Heart left ventricle (tissue), 16 donors: ENCODE results near the gene SPNS3. TPM values are rescaled to one million over a fixed set of nuclear protein-coding genes. Genes with fewer than 3 reads are reported as not detected.

Source experiments
- ATAC-seq, 4 donors: fragments of 200-7000 bp; cut with Tn5 transposase; one replicate each; pipeline ENCODE4 v1.9.1; 2020 to 2022; ENCODE audit warnings: moderate library complexity in 4 of 4, mild to moderate bottlenecking in 3 of 4, moderate number of reproducible peaks in 1 of 4
- DNase-seq, 5 donors: peaks; one replicate each; pipeline ENCODE4 v3.0.0-alpha.2; 2020
- H3K27ac ChIP-seq, 12 donors: fragments of 200-600 bp; sonication (generic) in 4 of 12; one replicate each; pipeline versions ENCODE4 v1.5.0 to v1.8.0; 2016 to 2022; ENCODE audit warnings: mild to moderate bottlenecking in 2 of 12
- H3K27me3 ChIP-seq, 9 donors: fragments of 200-600 bp; sonication (generic) in 2 of 9; one replicate each; pipeline versions ENCODE4 v1.5.1 to v1.8.0; 2016 to 2022; ENCODE audit warnings: mild to moderate bottlenecking in 3 of 9
- H3K36me3 ChIP-seq, 9 donors: fragments of 200-600 bp; sonication (generic) in 2 of 9; one replicate each; pipeline versions ENCODE4 v1.5.0 to v1.8.0; 2018 to 2022; ENCODE audit warnings: mild to moderate bottlenecking in 2 of 9
- H3K4me1 ChIP-seq, 12 donors: fragments of 200-600 bp; sonication (generic) in 4 of 12; one replicate each; pipeline versions ENCODE4 v1.5.0 to v1.8.0; 2016 to 2022; ENCODE audit warnings: mild to moderate bottlenecking in 3 of 12
- H3K4me3 ChIP-seq, 12 donors: fragments of 200-600 bp; sonication (generic) in 4 of 12; one replicate each; pipeline versions ENCODE4 v1.5.0 to v1.8.0; 2017 to 2022; ENCODE audit warnings: mild to moderate bottlenecking in 9 of 12, moderate library complexity in 4 of 12
- H3K9me3 ChIP-seq, 12 donors: fragments of 200-600 bp; sonication (generic) in 4 of 12; one replicate each; pipeline versions ENCODE4 v1.5.0 to v1.8.0; 2016 to 2022; ENCODE audit warnings: mild to moderate bottlenecking in 1 of 12
- CTCF ChIP-seq, 12 donors: fragments of 200-600 bp; sonication (generic) in 4 of 12; IDR thresholded peaks; one replicate each; pipeline versions ENCODE4 v1.5.0 to v1.8.0; 2018 to 2022; ENCODE audit warnings: antibody characterized with exemption in 12 of 12, mild to moderate bottlenecking in 5 of 12
- POLR2A ChIP-seq, 2 donors: fragments of 450-650 bp; IDR thresholded peaks; one replicate each; pipeline ENCODE4 v1.6.1; 2017; ENCODE audit warnings: antibody characterized with exemption in 2 of 2, mild to moderate bottlenecking in 2 of 2, moderate library complexity in 2 of 2
- WGBS, 4 donors: extraction: QIAGEN DNeasy Blood & Tissue Kit in 2 of 4; methylation state at CpG; one replicate each; pipeline versions ENCODE4 v1.1.5 to v1.1.7; 2013 to 2018; 5-methylcytosine and 5-hydroxymethylcytosine counted together
- intact Hi-C, 10 donors: fragments of 100-400 bp; cut with DNase I; formaldehyde crosslinking; loops; one replicate each; pipeline versions ENCODE4 v1.11.1 to v1.14.2; 2022
- polyA plus RNA-seq, 2 donors: library from polyadenylated mRNA; stranded (reverse); fragments of 200-250 nt; gene quantifications; one replicate each; pipeline ENCODE4 v1.2.3, GENCODE V29; 2013
- total RNA-seq, 9 donors: library from RNA; depleted of rRNA in 2 of 9; stranded (reverse); fragments of >200 nt in 2 of 9; fragmentation: NEBNext Ultra II Directional in 3 of 9; extraction: Animal tissue kit (Norgen Biotek cat#: 25700) in 3 of 9; gene quantifications; one replicate each; pipeline versions ENCODE4 v1.1.0 to v1.2.4, GENCODE V29; 2016 to 2023
- donor health status: ischemic (EF 13 %, LVEDD 7.1; RV severe dilation, severe dysfunction).
- donor health status: healthy with polysubstance abuse.
- donor health status: DM: no; HTN: yes; CAD: no.
- donor health status: DM: no; HTN: no; CAD: no.
- donor health status: ischemic (EF 25% LVEDD 6.9; RV normal size, moderate dysfunction).
- donor health status: ischemic (EF 25% LVEDD 5.7; RV mildly dilated, moderate dysfunction).
- donor health status: healthy.
- donor health status: DM: yes; HTN: yes; CAD: no.
- donor health status: ischemic (EF 35%, LVEDD 5.7; RV mildly dilated, moderate dysfunction).
- donor health status: nonischemic (EF 11% LVEDD 7.7; RV severe dilation, severe dysfunction).
- donor health status: DM: yes; HTN: yes; CAD: no.
- donor health status: PGD.
- donor health status: ischemic (EF 29% LVEDD 5.4; RV normal size, mild dysfunction).
- donor health status: nonischemic (EF 23%, LVEDD 6.1; RV moderate dilation, normal function).

The SPNS3 gene
- total and polyA plus RNA-seq, 11 donors, result 0.23 to 1.9 (median 1.1) TPM; not detected in 3

DNA sequence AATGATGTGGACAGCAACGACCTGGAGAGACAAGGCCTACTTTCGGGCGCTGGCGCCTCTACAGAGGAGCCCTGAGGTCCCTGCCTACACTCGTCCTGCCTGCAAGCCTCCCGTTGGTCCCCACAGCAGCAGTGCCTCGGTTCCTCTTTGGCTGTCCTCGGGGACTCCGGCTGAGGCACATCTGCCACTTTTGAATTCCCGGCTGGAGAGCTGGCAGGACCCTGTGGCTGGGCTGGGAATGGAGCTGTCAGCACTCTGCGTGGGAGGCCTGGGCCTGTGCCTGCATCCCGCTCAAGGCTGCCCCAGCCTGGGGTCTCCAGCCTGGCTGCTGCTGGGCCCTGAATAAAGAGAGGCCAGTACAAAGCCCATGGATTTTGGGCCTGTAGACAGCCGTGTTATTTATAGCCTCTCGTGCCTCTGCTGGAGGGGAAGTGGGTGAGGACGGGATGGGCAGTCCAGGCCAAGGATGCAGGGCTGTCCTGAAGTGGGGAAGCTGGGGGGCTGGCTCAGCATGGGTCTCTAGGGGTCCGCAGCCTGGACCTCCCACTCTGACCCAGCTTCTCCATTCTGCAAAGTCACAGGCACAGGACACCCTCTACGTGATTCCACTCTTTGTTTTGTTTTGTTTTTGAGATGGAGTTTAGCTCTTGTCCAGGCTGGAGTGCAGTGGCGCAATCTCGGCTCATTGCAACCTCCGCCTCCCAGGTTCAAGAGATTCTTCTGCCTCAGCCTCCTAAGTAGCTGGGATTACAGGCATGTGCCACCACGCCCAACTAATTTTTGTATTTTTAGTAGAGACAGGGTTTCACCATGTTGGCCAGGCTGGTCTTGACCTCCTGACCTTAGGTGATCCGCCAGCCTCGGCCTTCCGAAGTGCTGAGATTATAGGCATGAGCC is 54.3 kb downstream of the SPNS3 start:
- Histone ChIP-seq H3K27me3 (no peaks in the 10 kb centered on the region), H3K27ac (no peak overlapping the region), H3K4me1 (peaks cover 0 to 25% (median 2%) of the 10 kb centered on the region in 12 donors), H3K36me3 (no peaks in the 10 kb centered on the region), H3K9me3 (no peaks in the 10 kb centered on the region), H3K4me3 (no peak overlapping the region)
- WGBS, 4 donors, result 65 to 76% (median 68%) methylated on average over 17 to 24 of the region's 24 CpGs
- intact Hi-C loops, result no loop called here
- TF ChIP-seq CTCF (IDR thresholded peaks at IDR 0.05) (no peak), POLR2A (IDR thresholded peaks at IDR 0.05) (no peak)
- DNase-seq (no peak), ATAC-seq (peak in 2 of 4 donors; percentile 19 to 27)

GRCh38 chr17:4488989-4489595 is 55.4 kb downstream of the SPNS3 start:
- intact Hi-C loops, result no loop called here
- ATAC-seq, result no peak
- TF ChIP-seq CTCF (IDR thresholded peaks at IDR 0.05) (no peak), POLR2A (IDR thresholded peaks at IDR 0.05) (no peak)

GRCh38 chr17:4490109-4490591 is 56.4 kb downstream of the SPNS3 start:
- WGBS, 4 donors, result 90 to 91% (median 91%) methylated on average over 9 of the region's 9 CpGs
- no peaks in the 10 kb centered on the region for H3K36me3 ChIP-seq
- no peak overlapping the region for H3K27ac ChIP-seq
- no peaks in the 10 kb centered on the region for H3K27me3 ChIP-seq
- no peak for TF ChIP-seq POLR2A (IDR thresholded peaks at IDR 0.05)
- TF ChIP-seq CTCF (IDR thresholded peaks at IDR 0.05), result no peak
- peaks cover 0 to 25% (median 2%) of the 10 kb centered on the region in 12 donors for H3K4me1 ChIP-seq
- no peaks in the 10 kb centered on the region for H3K9me3 ChIP-seq
- H3K4me3 ChIP-seq, result no peak overlapping the region
- DNase-seq (no peak), ATAC-seq (no peak)
- intact Hi-C loops, result loop anchor here in 2 of 10 donors (10.0 kb wide), 2 partner anchors 45 to 55 kb away; partner anchors contain the start of gene SPNS3 (in 1 of the 2)

More at GRCh38 chr17:4488989-4489595, 55.4 kb downstream of the SPNS3 start:
- H3K4me1 ChIP-seq, result peaks cover 0 to 25% (median 2%) of the 10 kb centered on the region in 12 donors
- WGBS, 4 donors, result 93 to 98% (median 95%) methylated on average over 3 to 15 of the region's 15 CpGs
- H3K27ac ChIP-seq, result no peak overlapping the region
- H3K36me3 ChIP-seq, result no peaks in the 10 kb centered on the region
- no peaks in the 10 kb centered on the region for H3K9me3 ChIP-seq
- no peak overlapping the region for H3K4me3 ChIP-seq
- no peaks in the 10 kb centered on the region for H3K27me3 ChIP-seq
- no peak for DNase-seq

GRCh38 chr17:4490637-4491061 is 56.9 kb downstream of the SPNS3 start:
- DNase-seq, result no peak
- intact Hi-C loops, result loop anchor here in 2 of 10 donors (10.0 kb wide), 2 partner anchors 46 to 56 kb away; partner anchors contain the start of gene SPNS3 (in 1 of the 2)
- TF ChIP-seq POLR2A (IDR thresholded peaks at IDR 0.05), result no peak
- H3K9me3 ChIP-seq, result no peaks in the 10 kb centered on the region
- no peak overlapping the region for H3K27ac ChIP-seq
- 84 to 95% (median 89%) methylated on average over 7 of the region's 7 CpGs for WGBS, 4 donors
- H3K4me3 ChIP-seq, result no peak overlapping the region
- peaks cover 0 to 25% (median 2%) of the 10 kb centered on the region in 12 donors for H3K4me1 ChIP-seq
- no peaks in the 10 kb centered on the region for H3K27me3 ChIP-seq
- no peaks in the 10 kb centered on the region for H3K36me3 ChIP-seq
- no peak for ATAC-seq
